Measurements from ENCODE around the gene KIAA1210.

The KIAA1210 gene

DNA sequence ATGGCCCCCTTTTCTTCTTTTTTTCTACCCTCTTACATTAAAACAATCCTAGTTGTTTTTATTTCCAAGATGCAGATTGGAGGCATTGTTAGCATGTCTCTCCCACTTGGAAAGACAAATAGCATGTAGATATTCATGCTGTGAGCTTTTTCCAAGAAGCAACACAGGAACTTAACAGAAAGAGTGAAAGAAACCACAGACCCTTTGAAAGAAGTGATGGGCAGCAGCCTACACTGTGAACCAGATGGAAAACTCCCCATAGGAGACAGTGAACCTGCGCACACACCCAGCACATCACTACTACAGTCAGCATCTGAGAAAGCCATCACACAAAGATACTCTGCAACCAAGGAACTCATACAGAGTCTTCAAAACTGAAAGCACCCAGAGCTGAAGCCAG, 37.0 kb downstream of the KIAA1210 start:
- no peak for DNase-seq

DNA sequence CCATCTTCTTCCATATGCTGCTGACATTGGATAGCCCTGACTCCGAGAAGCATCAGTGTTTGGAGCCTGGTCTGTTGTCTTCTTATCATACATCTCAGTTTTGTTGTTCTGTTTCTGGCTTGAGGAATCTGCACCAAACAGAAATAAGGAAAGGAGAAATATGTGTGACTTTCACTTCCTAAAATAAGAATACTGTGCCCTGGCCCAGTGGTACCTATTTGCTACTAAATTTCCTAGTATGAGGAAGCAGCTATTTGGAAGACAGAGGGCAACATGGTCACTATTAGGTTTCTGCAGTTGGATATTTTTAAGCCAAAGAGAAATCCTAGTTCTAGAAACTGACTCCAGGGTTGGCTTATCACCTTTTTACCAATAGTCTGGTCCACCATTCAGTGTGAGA, 38.0 kb downstream of the KIAA1210 start:
- no peak for DNase-seq

DNA sequence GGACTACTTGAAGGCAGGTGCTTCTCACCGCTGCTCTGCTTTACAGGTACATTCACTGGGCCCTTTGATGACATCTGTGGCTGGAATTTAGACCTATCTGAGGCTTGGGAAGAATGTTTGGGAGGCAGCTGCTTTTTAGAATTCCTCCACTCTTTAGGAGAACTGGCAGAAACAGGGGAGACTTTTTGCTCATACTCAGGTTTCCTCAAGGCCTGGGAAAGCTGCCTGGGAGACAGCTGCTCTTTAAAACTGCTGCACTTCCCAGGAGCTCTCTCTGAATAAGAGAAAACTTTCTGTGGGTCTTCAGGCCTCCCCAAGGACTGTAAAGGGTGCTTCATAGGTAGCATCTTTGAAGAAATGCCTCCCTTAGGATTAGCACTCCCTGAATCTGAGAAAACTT, 40.5 kb downstream of the KIAA1210 start:
- no peak for DNase-seq

DNA sequence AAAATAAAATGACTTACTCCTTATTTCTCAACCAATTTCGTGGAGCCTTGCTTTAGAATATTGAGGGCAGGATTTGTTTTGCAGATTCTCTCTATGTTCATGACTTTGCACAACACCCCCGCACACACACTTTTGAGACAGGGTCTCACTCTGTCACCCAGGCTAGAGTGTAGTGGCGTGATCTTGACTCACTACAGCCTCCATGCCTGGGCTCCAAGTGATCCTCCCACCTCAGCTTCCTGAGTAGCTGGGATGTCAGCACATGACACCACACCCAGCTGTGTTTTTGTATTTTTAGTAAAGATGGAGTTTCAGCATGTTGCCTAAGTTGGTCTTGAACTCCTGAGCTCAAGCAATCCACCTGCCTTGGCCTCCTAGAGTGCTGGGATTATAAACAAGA, 42.8 kb downstream of the KIAA1210 start:
- no peak for DNase-seq

DNA sequence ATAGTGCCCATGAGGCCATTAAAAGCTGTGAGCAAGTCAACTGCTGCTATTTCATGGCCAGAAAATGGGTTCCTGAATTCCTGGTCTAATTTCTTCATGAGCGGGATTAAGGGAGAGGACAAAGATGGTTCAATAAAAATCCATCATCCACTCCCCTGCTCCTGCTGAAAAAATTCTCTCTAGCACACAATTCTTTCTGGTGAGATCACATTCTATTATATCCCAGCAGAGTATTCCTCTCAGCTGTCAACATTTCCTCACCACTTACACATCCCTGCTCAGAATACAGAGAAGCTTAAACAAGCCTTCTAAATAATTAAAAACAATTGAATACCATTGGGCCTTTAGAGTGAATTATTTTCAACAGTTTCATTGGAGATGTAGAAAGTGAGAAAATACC, 45.3 kb downstream of the KIAA1210 start:
- no peak for DNase-seq

DNA sequence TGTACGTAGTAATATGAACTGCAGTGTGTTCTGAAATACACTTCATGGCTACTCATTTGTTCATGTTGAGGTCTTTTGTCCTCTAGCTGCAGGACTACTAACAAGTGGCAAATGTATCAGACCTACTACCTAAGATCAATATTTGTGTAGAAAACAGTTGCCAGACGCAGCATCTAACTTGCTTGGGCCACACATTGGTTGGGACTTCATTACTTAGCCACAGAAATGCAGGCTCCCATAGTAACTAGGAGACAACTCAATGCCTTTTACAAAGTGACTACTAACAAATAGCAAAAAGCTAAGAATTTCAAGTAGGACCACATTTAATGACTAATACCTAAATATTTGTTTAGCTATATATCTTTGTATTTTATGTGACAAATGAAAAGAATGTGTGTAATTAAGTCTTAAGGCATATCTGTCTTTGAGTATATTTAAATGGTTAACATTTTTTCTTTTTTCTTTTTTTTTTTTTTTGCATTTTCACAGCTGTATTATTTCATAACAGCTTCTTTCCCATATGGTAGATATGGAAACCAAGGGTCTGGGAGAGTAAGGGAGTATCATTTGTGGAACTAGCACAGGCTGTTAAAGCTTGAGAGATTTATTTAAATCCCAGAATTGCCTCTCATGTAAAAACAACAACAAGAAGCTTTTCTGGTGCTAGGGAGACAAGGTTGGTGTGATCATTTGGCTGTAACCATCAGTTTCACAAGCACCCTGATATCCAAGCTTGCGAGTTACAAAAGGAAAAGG, 52.2 kb downstream of the KIAA1210 start:
- DNase-seq: no peak

DNA sequence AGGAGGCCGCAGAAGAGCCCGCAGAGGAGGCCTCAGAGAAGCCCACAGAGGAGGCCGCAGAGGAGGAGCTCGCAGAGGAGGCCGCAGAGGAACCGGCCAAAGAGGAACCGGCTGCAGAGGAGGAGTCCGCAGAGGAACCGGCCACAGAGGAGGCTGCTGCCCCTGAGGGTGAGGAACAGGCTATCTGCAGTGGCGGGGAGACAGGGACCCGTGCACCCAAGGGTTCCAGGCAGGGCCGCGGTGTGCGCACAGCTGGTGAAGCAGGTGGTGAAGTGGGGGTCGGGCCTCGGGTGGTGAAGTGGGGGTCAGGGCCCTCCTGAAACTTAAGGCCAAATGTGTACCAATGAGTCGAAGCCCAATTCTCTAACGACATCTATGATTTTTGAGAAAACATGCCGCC, 53.7 kb downstream of the KIAA1210 start:
- no peak for DNase-seq

DNA sequence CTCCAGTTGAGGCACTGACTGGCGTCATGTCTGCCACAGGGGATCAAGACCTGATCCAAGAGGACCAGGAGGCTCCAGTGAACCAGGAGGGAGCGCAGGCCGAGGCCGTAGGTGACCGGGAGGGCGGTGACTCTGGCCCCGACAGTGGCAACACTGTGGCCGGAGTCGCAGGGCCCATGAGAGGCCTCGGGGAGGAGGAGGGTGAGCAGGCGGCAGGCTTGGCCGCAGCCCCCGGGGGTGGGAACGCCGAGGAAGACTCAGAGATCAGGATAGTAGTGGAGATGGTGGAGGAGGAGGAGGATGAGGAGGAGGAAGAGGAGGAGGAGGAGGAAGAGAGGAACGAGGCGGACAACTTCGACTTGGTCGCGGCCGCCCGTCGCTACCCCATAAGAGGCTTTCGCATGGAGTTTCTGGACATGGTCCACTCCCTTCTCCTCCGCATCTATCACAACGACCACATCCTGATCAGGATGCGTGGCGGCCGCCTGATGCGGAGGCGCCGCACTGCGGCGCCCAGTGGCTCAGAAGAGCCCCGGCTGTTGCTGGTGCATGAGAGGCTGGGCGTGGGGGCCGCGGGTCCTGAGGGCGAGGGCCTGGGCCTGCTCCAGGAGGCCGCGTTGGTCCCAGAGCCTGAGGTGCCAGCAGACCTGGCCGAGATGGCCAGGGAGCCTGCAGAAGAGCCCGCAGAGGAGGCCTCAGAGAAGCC, 54.3 kb downstream of the KIAA1210 start:
- DNase-seq: no peak

DNA sequence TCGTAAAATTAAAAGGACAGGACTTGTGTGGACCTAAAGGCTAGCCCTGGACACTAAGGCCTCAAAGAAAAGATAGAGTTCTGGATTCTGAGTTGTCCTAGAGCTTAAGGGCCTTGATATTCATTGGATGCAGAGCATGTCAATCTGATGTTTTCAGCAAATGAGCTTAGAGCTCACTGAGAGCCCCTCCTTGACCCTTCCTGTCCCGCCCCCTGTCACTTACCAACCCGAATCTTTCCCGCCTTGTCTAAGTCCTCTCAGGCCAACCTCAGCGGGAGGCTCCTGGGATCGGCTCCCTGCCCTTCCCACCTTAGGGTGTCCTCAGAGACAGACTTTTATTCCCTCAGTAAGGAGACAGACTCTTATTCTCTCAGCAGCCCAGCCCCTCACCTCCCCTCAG, 54.9 kb downstream of the KIAA1210 start, which contains the start of gene CT47C1:
TSS of gene CT47C1 (plus strand) at position 250 of the 400 bp plus-strand sequence. CDS start 233 bp downstream, outside the sequence.
- DNase-seq: no peak

DNA sequence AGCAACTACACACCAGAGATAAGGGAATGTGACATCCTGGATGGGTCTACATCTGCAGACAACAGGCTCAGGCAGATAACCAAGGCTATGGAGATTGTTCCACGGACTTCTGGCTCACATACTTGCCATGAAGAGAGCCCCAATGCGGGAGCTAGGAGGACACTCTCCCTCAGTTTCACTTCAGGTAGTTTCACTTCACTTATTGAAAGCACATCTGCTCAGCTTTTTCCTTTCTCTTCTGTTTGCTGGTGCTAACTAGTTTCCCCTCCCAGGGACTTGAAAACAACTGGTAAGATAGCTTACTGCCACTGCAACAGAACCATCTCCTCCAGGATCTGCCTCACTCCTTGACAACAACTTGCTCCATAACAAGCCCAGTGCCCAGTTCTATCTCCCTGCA, 56.2 kb downstream of the KIAA1210 start:
- DNase-seq: no peak

DNA sequence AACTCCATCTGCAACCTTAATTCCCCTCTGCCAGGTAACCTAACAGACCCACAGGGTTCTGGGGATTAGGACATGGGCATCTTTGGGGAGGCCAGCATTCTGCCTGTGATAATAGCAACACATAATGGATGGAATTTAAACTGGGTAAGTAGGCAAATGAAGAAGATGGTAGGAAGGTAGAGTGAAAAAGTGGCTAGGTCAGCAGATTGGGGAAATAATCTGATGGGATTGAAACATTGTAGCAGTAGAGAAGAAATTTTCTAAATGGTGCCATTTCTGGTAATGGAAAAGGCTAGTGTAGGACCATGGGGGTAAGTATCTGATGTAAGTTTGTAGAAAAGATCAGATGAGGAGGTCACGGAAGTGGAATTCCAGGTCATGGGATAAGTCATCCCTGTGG, 57.9 kb downstream of the KIAA1210 start:
- DNase-seq: no peak

DNA sequence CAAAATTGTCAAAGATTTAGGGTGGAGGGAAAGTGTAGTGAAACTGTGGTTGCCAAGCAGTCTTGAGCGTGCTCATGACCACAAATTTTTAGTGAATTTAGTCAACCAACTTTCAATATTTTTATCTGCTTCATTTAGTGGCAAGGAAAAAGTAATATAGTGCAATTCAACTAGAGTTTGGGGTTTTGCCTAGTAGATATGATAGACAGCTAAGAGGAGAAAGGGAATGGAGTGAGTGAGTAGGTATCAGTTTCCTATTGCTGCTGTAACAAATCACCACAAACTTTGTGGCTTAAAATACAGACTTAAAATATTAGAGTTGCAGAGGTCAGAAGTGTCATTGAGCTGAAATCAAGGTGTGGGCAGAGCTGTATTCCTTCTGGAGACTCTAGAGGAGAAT, 58.5 kb downstream of the KIAA1210 start:
- no peak for DNase-seq

DNA sequence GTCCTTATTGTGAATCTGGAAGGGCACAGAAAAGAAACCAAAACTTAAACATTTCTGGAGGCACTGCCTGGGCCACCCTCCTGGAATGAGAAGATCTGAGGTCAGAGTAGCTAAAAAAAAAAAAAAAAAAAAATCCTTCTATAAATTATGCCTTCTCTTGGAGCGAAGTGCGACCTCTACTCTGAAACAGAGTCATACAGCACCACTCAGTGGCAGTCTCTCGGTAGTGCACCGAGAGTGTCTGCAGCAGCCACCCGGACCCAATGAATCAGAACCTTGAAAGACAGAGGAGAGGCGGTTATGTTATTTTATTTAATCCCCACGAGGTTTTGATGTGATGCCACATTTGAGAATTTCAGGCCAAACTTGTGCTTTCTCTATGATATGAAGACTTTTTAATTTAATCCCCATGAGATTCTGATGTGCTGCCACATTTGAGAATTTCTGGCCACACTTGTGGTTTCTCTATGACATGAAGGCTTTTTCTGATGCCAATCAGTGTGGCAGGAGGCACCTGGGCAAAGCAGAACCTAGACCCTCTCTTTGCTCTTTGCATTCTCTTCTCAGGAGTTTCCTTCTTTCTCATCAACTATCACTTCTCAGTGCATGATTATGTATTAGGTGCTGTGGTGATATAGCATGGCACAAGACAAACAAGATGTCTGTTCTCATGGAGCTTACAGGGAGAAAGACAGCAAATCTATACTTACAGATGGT, 60.4 kb downstream of the KIAA1210 start:
- peak; percentile 31 to 42 for DNase-seq

DNA sequence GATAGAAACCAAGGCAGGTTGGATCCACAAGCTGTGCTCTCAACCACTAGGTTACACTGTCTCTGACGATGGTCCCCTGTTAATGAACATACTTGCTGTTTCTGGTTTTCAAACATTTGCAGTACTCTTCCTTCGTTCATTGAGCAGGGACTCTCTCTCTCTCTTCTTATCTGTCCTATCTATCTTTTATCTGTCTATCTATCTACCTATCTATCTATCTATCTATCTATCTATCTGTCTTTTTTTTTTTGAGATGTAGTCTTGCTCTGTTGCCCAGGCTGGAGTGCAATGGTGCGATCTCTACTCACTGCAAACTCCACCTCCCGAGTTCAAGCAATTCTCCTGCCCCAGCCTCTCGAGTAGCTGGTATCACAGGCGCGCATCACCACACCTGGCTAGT, 64.2 kb downstream of the KIAA1210 start:
- DNase-seq: no peak

DNA sequence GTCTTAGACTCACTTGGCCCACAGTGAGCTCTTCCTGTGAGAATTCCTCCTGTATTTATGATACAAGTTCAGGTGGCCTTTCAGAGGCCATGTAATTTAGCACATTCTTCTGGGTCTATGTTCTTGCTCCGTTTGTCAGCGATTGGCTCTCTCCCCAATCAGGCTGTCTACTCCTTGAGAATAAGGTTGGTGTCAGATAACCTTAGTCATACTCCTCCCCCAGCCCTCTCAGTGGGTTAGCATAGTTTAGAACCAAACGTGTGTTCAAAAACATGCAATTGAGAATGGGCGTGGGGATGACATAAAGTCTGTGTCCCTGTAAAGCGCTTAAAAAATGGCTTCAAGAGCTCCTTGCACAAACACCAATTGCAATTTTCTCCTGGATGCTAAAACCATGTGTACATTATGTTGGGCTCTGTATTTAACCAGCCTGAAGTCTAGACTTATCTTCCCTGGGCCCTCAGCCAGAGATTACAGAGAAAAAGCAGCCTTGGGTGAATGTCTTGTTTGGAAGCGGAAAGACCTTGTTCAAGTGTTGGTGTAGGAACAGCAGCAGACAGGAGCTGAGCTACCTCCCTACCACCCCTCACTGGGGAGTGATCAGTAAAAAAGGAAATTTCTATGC, 64.8 kb downstream of the KIAA1210 start:
- no peak for DNase-seq

DNA sequence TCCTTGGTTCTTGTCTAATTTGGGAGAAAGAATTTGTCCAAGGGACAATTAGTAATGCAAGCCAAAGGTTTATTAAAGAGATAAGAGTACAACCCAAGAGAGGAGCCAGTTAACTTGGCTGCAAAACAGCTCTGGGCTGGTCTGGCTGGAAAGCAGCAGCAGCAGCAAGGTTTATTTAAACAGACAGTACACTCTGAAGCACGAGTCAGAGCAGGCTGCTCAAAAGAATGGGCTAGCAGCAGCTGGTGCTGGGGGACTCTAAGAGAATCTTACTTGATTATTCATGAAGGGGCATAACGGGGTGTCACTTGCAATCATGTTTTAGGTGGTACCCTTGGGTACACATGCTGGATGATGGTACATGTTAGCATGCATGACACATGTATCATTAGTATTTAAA, 71.9 kb downstream of the KIAA1210 start:
- no peak for DNase-seq

DNA sequence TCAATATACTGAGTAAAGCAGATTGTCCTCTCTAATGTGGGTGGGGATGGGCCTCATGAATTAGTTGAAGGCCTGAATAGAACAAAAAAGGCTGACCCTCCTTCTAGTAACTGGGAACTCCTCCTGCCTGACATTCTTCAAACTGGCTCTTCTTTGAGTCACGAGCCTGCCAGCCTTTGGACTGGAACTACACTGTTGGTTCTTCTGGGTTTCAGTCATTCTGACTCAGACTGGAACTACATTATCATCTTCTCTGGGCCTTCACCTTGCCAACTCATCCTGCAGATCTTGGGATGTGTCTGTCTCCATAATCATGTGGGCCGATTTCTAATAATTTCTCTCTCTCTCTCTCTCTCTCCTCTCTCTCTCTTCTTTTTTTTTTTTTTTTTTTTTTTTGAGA, 81.7 kb downstream of the KIAA1210 start:
- no peak for DNase-seq

DNA sequence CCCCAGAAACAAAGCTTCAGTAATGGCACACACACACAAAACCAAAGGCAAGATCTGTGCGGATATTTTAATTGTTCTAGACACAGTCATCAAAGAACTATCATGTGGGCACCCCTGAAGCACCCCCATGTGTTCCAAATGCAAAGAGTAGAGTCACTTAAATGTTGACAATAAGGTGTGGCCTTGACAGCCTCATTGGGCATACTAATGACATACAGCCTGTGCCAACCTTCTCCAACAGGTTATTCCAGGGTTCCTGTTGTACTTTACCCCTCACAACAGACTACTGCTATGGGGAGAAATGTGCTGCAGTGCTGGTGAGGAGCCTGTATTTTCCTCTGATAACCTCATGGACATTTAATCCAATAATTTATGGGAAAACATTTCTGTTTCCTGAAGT, 84.6 kb downstream of the KIAA1210 start:
- DNase-seq: no peak

DNA sequence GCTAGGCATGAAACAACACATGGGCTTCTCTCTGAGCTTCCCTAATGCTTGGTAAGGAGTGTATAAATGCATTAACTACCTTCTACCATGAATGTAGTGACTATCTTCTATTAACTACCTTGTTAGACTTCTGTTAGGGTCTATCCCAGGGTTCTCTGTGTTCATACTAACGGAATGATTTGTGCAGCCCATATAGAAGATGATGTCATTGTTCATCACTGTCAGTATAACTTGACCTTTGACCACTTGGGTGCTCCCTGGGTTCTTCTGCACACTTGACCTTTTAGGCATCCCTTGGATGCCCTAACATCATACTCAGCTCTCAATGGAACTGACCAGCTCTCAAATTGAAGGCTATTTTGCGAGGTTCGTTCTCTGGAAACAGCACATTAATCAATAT, 85.6 kb downstream of the KIAA1210 start:
- DNase-seq: no peak

DNA sequence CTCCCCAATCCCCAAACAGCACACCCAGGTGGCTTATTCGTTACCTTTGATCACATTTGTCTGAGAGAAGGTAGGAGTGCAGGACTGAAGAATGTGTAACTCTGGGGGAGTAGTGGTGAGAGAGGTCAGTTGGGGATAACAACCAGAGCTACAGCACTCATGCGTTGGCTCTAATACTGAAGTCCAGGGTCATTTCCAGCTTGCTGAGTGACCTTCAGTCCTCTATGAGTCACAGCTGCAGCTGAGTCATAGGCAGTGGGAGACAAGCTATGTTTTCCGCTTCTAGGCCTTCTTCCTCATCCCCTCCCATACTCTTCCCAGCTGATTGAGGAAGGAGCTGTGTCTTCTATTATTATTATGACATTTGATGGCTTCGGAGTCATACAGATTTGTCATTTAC, 86.4 kb downstream of the KIAA1210 start:
- DNase-seq: no peak

DNA sequence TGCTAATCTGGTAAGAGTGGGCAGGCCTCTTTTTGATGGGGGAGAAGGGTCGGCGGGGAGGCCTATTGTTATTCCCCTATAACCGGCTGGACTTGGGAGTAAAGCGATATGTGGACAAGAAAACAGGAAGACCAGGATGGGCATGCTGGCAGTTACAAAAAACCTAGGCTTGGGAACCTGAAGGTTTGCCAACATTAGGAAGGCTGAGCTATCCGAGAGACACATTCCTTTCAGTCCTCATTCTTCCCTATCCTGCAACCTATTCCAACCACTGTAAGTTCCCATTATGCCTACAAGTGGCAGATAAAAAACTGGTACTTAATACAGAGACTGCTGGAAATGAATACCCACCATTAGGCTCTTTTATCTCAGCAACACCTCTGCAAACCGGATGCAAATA, 87.2 kb downstream of the KIAA1210 start:
- no peak for DNase-seq

DNA sequence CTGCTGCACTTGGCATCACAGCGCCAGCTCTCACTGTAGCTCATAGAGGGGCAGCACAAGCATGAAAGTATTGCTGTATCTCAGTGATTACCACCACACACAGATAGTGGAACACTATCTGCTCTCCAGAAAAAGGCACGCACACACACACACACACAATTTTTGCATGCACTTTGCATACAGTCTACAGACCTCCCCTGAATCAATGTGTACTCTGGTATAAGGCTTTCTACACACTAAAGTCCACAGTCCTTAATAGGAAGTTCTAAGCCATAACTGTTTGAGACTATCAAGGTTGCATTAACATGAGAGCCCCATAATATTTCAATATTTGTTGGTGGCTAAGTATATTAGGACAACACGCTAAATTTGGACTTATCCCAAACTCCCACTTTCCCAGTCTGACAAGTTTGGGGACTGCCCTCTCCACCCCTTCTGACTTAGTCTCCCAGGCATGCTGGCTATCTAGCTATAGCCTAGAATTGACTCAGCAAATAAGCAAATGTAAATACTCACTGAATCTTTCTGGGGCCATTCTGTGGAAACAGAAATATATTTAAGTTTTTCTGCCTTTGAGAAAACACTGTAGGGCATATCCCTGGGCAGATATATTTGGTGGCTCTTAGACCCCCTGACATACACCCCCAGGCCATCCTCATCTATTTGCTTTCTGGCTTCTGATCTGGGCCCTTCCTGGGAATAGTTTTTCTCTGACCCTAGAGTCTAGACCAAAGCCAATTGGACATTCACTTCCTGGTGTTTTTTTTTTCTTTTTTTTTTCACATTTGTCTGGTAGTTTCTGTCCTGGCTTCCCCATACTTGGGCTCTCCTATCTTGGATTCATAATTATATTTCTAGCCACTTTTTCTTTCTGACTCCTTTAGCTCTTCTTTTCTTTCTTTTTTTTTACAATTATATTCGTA, 91.2 kb downstream of the KIAA1210 start:
- no peak for DNase-seq
